ENCODE data around the gene CHMP2A.
A peak's percentile ranks its signal among the peaks of the same experiment; 100 is the strongest.

CHMP2A gene

DNA sequence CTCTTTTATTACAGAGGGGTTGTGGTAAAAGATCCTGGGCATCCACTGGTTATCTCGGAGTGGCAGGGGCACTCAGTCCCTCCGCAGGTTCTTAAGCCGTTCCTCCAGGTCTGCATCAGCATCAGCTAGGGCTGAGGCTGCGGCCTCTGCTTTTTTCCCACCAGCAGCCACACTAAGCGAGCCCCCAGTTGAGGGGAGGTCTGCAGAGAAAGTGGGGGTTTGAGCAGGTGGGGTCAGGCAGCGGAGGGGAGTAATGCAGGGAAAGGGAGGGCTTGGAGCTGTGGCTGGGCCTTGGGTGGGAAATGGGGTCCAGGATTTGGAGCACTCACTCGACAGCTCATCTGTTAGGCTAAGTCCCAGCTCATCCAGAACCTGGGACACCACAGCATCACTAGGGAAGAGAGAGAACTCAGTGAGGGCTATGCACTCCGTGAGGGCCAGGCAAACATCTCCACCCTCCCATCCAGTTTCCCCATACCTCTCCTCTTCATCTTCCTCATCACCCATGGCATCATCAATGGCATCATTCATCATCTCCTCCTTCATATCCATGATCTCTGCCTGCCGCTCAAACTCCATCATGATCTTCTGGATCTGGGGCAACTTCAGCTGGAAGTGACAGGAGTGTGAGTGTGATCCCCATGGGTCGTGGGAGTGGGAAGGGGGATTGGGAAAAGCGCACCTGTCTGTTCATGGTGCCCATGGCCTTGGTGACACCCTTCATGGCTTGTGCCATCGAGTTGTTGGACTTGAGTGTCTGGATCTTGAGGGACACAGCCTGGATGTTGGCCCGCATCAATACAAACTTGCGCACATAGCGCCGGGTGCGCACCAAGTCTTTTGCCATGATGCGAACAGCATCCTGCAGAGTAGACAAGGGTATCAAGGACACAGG is 3.1 kb downstream of the CHMP2A start:
- 95 to 96% methylated on average over 18 of the region's 18 CpGs for WGBS, 2 experiments
- Histone ChIP-seq H3K27ac (ENCODE audit: insufficient read depth, low read depth, low read length, poor library complexity, severe bottlenecking) (no peak overlapping the region), H3K27me3 (ENCODE audit: control insufficient read depth, insufficient read depth, low read length, poor library complexity, severe bottlenecking) (no peaks in the 10 kb centered on the region), H3K36me3 (ENCODE audit: control insufficient read depth, insufficient read depth, low read length) (peaks cover 62% of the 10 kb centered on the region), H3K9me3 (ENCODE audit: control insufficient read depth, low read length) (no peaks in the 10 kb centered on the region), H3K4me1 (ENCODE audit: control insufficient read depth, insufficient read depth, low read length) (peaks cover 14% of the 10 kb centered on the region), H3K4me3 (ENCODE audit: insufficient read depth, low read depth, low read length) (no peak overlapping the region)

DNA sequence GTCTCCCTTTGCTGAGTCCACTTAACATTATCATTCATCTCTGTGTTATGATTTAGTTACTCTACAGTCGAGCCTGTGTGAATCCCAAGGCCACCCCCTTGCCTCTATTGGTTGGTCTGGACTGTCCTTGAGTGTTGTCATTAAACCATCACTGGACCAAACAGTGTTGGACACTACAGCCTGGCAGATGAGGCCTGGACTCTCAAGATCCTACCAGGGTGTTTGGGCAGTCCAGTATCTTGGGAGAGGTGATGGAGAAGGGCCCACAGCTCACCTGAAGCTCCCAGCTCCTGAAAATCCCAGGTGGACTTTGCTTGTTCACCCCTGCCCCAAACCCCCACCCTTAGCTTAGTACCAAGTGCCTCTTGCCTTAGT is 3.8 kb downstream of the CHMP2A start:
- Histone ChIP-seq H3K36me3 (ENCODE audit: control insufficient read depth, insufficient read depth, low read length) (peaks cover 55% of the 10 kb centered on the region), H3K4me3 (ENCODE audit: insufficient read depth, low read depth, low read length) (no peak overlapping the region)
- WGBS, 2 experiments, result 95 to 100% methylated on average over 1 of the region's 1 CpG

DNA sequence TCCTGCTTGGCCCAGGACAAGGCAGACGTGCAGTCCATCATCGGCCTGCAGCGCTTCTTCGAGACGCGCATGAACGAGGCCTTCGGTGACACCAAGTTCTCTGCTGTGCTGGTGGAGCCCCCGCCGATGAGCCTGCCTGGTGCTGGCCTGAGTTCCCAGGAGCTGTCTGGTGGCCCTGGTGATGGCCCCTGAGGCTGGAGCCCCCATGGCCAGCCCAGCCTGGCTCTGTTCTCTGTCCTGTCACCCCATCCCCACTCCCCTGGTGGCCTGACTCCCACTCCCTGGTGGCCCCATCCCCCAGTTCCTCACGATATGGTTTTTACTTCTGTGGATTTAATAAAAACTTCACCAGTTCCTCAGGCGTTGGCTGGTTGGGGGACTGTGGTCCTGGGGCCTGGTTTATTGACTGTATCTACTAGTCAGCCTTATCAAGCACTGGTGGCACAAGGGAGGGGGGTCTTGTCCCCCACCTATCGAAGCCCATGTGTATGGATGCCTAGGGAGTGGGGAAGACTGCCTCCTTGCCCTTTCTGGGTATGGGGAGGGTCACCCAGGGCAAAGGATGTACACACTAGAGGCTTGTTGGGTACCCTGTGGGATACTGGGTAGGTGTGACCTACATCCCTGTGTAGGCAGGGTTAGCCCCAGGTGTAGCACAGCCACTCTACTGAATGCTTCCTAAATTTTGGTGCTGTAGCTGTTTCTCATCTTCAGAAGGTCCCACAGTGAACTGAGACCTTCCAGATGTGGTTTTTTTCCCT is 4.4 kb downstream of the CHMP2A start:
- Histone ChIP-seq H3K9me3 (ENCODE audit: control insufficient read depth, low read length) (no peaks in the 10 kb centered on the region), H3K27ac (ENCODE audit: insufficient read depth, low read depth, low read length, poor library complexity, severe bottlenecking) (no peak overlapping the region), H3K4me3 (ENCODE audit: insufficient read depth, low read depth, low read length) (no peak overlapping the region), H3K36me3 (ENCODE audit: control insufficient read depth, insufficient read depth, low read length) (peaks cover 50% of the 10 kb centered on the region), H3K27me3 (ENCODE audit: control insufficient read depth, insufficient read depth, low read length, poor library complexity, severe bottlenecking) (no peaks in the 10 kb centered on the region), H3K4me1 (ENCODE audit: control insufficient read depth, insufficient read depth, low read length) (peaks cover 13% of the 10 kb centered on the region)
- WGBS, 2 experiments, result 96% methylated on average over 13 of the region's 13 CpGs

More for the DNA sequence above, 3.8 kb downstream of the CHMP2A start:
- Histone ChIP-seq H3K27me3 (ENCODE audit: control insufficient read depth, insufficient read depth, low read length, poor library complexity, severe bottlenecking) (no peaks in the 10 kb centered on the region), H3K4me1 (ENCODE audit: control insufficient read depth, insufficient read depth, low read length) (peaks cover 13% of the 10 kb centered on the region), H3K27ac (ENCODE audit: insufficient read depth, low read depth, low read length, poor library complexity, severe bottlenecking) (no peak overlapping the region), H3K9me3 (ENCODE audit: control insufficient read depth, low read length) (no peaks in the 10 kb centered on the region)

DNA sequence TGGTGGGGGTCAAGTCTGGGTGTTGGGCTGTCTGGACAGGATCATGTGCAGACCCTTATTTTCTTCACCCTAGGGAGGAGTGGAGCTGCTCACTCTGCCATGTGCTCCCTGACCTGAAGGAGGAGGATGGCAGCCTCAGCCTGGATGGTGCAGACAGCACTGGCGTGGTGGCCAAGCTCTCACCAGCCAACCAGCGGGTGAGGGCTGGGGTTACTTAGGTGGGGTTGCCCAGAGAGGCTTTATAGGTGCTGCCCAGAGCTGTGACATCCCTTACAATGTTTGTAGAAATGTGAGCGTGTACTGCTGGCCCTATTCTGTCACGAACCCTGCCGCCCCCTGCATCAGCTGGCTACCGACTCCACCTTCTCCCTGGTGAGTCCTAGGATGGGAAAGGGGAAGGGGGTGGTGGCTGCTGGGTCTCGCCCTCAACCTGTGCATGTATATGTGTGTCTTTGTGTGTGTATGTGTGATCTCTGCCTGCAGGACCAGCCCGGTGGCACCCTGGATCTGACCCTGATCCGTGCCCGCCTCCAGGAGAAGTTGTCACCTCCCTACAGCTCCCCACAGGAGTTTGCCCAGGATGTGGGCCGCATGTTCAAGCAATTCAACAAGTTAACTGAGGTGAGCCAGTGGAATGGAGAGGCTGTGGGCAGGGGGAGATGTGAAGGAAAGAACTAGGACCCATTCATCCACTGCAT is 5.1 kb downstream of the CHMP2A start:
- Histone ChIP-seq H3K9me3 (ENCODE audit: control insufficient read depth, low read length) (no peaks in the 10 kb centered on the region), H3K36me3 (ENCODE audit: control insufficient read depth, insufficient read depth, low read length) (peaks cover 48% of the 10 kb centered on the region), H3K4me3 (ENCODE audit: insufficient read depth, low read depth, low read length) (no peak overlapping the region), H3K27ac (ENCODE audit: insufficient read depth, low read depth, low read length, poor library complexity, severe bottlenecking) (no peak overlapping the region), H3K4me1 (ENCODE audit: control insufficient read depth, insufficient read depth, low read length) (peaks cover 13% of the 10 kb centered on the region), H3K27me3 (ENCODE audit: control insufficient read depth, insufficient read depth, low read length, poor library complexity, severe bottlenecking) (no peaks in the 10 kb centered on the region)
- 96 to 97% methylated on average over 11 of the region's 11 CpGs for WGBS, 2 experiments

DNA sequence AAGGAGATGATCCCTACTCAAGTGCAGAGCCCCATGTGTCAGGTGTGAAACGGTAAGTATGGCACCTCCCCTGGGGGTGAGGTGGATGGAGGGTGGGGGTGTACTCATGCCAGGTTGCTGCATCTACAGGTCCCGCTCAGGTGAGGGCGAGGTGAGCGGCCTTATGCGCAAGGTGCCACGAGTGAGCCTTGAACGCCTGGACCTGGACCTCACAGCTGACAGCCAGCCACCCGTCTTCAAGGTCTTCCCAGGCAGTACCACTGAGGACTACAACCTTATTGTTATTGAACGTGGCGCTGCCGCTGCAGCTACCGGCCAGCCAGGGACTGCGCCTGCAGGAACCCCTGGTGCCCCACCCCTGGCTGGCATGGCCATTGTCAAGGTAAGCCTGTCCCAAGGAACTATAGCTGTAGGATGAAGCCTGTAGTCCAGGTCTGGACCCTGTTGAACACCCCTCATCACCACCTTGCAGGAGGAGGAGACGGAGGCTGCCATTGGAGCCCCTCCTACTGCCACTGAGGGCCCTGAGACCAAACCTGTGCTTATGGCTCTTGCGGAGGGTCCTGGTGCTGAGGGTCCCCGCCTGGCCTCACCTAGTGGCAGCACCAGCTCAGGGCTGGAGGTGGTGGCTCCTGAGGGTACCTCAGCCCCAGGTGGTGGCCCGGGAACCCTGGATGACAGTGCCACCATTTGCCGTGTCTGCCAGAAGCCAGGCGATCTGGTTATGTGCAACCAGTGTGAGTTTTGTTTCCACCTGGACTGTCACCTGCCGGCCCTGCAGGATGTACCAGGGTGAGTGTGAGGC is 5.8 kb downstream of the CHMP2A start:
- Histone ChIP-seq H3K36me3 (ENCODE audit: control insufficient read depth, insufficient read depth, low read length) (peaks cover 48% of the 10 kb centered on the region), H3K4me1 (ENCODE audit: control insufficient read depth, insufficient read depth, low read length) (peaks cover 13% of the 10 kb centered on the region), H3K9me3 (ENCODE audit: control insufficient read depth, low read length) (no peaks in the 10 kb centered on the region), H3K27ac (ENCODE audit: insufficient read depth, low read depth, low read length, poor library complexity, severe bottlenecking) (no peak overlapping the region), H3K4me3 (ENCODE audit: insufficient read depth, low read depth, low read length) (no peak overlapping the region), H3K27me3 (ENCODE audit: control insufficient read depth, insufficient read depth, low read length, poor library complexity, severe bottlenecking) (no peaks in the 10 kb centered on the region)
- 97% methylated on average over 20 of the region's 20 CpGs for WGBS, 2 experiments

DNA sequence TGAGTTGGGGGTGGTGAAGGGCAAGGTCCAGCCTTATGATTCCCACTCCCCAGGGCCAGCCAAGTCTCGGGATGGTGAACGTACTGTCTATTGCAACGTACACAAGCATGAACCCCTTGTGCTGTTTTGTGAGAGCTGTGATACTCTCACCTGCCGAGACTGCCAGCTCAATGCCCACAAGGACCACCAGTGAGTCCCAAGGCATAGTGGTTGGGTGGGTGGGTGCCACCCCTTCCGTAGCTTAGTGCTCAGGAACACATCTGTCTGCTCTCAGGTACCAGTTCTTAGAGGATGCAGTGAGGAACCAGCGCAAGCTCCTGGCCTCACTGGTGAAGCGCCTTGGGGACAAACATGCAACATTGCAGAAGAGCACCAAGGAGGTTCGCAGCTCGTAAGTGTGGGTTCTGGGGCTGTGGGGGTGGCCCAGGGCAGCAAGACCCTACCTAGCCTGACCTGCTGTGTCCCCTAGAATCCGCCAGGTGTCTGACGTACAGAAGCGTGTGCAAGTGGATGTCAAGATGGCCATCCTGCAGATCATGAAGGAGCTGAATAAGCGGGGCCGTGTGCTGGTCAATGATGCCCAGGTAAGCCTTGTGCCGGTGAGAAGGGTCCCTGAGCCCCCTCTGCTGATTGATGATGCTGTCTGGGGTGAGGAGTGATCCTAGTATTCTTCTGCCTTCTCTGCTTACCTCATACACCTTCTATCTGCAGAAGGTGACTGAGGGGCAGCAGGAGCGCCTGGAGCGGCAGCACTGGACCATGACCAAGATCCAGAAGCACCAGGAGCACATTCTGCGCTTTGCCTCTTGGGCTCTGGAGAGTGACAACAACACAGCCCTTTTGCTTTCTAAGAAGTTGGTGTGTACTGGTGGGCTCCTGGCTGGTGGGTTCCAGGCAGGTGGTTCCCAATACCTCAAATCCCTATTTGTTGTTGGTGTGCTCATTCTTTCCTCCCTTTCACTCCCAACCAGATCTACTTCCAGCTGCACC is 7.3 kb downstream of the CHMP2A start:
- Histone ChIP-seq H3K4me3 (ENCODE audit: insufficient read depth, low read depth, low read length) (no peak overlapping the region), H3K27ac (ENCODE audit: insufficient read depth, low read depth, low read length, poor library complexity, severe bottlenecking) (no peak overlapping the region), H3K36me3 (ENCODE audit: control insufficient read depth, insufficient read depth, low read length) (peaks cover 48% of the 10 kb centered on the region), H3K27me3 (ENCODE audit: control insufficient read depth, insufficient read depth, low read length, poor library complexity, severe bottlenecking) (peaks cover 2% of the 10 kb centered on the region), H3K4me1 (ENCODE audit: control insufficient read depth, insufficient read depth, low read length) (peaks cover 13% of the 10 kb centered on the region), H3K9me3 (ENCODE audit: control insufficient read depth, low read length) (no peaks in the 10 kb centered on the region)
- WGBS, 2 experiments, result 96 to 97% methylated on average over 18 of the region's 18 CpGs

DNA sequence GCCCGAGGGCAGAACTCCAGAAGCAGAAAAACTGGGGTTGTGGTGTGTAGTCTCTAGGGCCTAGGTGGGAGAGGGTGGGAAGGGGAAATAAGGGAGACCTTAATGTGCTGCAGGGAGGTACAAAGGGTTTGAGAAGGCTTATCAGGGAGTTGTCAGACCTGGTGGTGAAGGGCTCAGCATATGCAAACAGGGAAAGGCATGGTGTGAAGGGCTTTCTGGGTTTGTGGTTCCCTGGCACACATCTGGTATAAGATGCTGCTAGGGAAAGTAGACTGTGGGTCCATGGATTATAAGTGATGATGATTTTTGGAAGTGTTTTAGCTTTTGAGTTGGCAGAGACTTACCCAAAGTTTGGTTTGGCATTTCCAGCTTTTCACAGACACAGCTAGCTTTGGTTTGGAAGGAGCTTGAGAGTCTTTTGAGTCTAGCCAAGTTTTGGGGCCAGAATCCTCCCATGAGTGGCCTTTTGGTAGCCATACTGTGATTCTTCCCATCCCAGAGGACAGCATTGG is 8.8 kb downstream of the CHMP2A start:
- Histone ChIP-seq H3K4me3 (ENCODE audit: insufficient read depth, low read depth, low read length) (peak overlapping the region; percentile 100), H3K27ac (ENCODE audit: insufficient read depth, low read depth, low read length, poor library complexity, severe bottlenecking) (no peak overlapping the region), H3K27me3 (ENCODE audit: control insufficient read depth, insufficient read depth, low read length, poor library complexity, severe bottlenecking) (peaks cover 17% of the 10 kb centered on the region), H3K9me3 (ENCODE audit: control insufficient read depth, low read length) (no peaks in the 10 kb centered on the region), H3K36me3 (ENCODE audit: control insufficient read depth, insufficient read depth, low read length) (peaks cover 38% of the 10 kb centered on the region), H3K4me1 (ENCODE audit: control insufficient read depth, insufficient read depth, low read length) (peaks cover 13% of the 10 kb centered on the region)
- WGBS, 2 experiments, result 40 to 60% methylated on average over 1 of the region's 1 CpG

DNA sequence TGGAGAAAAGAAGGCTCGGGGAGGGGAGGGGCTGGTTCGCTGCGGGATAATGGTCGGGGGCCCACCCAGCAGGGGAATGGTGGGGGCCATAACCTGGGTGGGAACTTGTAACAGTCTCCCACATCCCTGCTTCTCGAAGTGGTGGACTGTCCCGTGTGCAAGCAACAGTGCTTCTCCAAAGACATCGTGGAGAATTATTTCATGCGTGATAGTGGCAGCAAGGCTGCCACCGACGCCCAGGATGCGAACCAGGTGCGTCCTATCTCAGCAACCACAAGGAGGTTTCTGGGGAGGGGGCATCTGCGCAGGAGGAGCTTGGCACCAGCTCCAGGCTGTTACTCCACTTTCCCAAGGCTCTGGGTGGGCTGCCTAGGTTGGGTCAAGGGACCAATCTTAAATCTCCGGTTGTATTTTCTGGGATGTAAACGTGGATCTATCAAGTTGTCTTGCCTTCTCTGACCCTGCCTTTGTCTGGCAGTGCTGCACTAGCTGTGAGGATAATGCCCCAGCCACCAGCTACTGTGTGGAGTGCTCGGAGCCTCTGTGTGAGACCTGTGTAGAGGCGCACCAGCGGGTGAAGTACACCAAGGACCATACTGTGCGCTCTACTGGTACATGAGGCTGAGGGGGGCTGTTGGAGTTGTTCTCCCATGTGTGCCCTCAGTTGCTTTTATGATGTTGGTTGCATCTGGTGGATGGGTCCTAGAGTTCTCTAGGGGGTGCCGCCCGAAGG is 9.5 kb downstream of the CHMP2A start:
- Histone ChIP-seq H3K4me3 (ENCODE audit: insufficient read depth, low read depth, low read length) (peak overlapping the region; percentile 100), H3K27ac (ENCODE audit: insufficient read depth, low read depth, low read length, poor library complexity, severe bottlenecking) (no peak overlapping the region), H3K27me3 (ENCODE audit: control insufficient read depth, insufficient read depth, low read length, poor library complexity, severe bottlenecking) (peaks cover 23% of the 10 kb centered on the region), H3K4me1 (ENCODE audit: control insufficient read depth, insufficient read depth, low read length) (peaks cover 13% of the 10 kb centered on the region), H3K36me3 (ENCODE audit: control insufficient read depth, insufficient read depth, low read length) (peaks cover 34% of the 10 kb centered on the region), H3K9me3 (ENCODE audit: control insufficient read depth, low read length) (no peaks in the 10 kb centered on the region)
- 14 to 16% methylated on average over 21 of the region's 21 CpGs for WGBS, 2 experiments

Measured in ectodermal cell (in vitro differentiated cells).